Panc1 (cell line): ENCODE data around the gene NCKAP5.

ENCODE experiments used
- TF ChIP-seq, protein P1 (sequence below): fragments of 450-650 bp; IDR thresholded peaks from 2 replicates; pipeline ENCODE4 v1.5.1; 2017; ENCODE audit warnings: mild to moderate bottlenecking
- TF ChIP-seq, protein P2 (sequence below), 2 experiments: IDR thresholded peaks; 2 replicates each; pipeline ENCODE4 v1.6.1; 2011 to 2012; ENCODE audit warnings: low read depth in 2 of 2, control low read depth in 1 of 2, low read length in 1 of 2, mild to moderate bottlenecking in 1 of 2, moderate library complexity in 1 of 2; ENCODE audit not compliant: insufficient read depth in 1 of 2

DNA sequence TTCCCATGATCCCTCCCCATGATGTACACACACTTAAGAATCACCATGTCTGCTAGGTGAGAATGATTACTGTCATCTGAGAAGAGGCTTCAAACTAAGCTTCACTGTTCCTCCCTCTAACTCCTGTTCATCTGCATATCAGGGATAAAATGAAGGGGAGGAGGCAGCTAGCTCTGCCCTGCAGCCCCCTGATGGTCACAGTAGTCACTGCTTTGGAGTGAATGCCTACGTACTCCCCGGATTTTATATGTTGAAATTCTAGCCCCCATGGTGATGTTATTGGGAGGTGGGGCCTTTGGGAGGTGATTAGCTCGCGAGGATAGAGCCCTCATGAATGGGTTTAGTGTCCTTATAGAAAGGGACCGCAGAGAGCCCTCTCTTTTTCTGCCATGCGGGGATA, 156.4 kb downstream of the NCKAP5 start:
- TF ChIP-seq, protein P1, sequence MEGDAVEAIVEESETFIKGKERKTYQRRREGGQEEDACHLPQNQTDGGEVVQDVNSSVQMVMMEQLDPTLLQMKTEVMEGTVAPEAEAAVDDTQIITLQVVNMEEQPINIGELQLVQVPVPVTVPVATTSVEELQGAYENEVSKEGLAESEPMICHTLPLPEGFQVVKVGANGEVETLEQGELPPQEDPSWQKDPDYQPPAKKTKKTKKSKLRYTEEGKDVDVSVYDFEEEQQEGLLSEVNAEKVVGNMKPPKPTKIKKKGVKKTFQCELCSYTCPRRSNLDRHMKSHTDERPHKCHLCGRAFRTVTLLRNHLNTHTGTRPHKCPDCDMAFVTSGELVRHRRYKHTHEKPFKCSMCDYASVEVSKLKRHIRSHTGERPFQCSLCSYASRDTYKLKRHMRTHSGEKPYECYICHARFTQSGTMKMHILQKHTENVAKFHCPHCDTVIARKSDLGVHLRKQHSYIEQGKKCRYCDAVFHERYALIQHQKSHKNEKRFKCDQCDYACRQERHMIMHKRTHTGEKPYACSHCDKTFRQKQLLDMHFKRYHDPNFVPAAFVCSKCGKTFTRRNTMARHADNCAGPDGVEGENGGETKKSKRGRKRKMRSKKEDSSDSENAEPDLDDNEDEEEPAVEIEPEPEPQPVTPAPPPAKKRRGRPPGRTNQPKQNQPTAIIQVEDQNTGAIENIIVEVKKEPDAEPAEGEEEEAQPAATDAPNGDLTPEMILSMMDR = no peak
- TF ChIP-seq, protein P2, sequence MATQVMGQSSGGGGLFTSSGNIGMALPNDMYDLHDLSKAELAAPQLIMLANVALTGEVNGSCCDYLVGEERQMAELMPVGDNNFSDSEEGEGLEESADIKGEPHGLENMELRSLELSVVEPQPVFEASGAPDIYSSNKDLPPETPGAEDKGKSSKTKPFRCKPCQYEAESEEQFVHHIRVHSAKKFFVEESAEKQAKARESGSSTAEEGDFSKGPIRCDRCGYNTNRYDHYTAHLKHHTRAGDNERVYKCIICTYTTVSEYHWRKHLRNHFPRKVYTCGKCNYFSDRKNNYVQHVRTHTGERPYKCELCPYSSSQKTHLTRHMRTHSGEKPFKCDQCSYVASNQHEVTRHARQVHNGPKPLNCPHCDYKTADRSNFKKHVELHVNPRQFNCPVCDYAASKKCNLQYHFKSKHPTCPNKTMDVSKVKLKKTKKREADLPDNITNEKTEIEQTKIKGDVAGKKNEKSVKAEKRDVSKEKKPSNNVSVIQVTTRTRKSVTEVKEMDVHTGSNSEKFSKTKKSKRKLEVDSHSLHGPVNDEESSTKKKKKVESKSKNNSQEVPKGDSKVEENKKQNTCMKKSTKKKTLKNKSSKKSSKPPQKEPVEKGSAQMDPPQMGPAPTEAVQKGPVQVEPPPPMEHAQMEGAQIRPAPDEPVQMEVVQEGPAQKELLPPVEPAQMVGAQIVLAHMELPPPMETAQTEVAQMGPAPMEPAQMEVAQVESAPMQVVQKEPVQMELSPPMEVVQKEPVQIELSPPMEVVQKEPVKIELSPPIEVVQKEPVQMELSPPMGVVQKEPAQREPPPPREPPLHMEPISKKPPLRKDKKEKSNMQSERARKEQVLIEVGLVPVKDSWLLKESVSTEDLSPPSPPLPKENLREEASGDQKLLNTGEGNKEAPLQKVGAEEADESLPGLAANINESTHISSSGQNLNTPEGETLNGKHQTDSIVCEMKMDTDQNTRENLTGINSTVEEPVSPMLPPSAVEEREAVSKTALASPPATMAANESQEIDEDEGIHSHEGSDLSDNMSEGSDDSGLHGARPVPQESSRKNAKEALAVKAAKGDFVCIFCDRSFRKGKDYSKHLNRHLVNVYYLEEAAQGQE (IDR thresholded peaks at IDR 0.05; ENCODE audit: insufficient read depth in 1 of 2, low read depth in 2 of 2, low read length in 1 of 2) = no peak
